ENCODE results near the gene MTOR.

DNA sequence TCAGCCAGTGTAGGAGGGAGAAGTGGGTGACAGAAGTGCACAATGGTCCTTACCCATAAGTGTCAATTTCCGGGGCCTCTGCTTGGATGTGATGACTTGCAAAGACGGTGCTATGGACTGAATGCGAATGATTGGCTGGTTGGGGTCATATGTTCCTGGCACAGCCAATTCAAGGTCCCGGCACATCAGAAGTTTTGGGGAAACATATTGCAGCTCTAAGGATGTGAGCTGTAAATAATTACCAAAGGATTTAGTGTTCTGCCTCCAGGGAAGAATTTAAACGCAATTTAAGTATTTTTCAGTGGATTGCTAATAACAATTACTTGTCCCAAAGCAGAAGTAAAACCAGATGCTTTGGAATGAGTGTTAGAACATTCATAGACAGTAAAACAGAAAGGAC, 135.8 kb downstream of the MTOR start:
- no peak for TF ChIP-seq CTCF (IDR thresholded peaks at IDR 0.05 in 8 of 11, conservative IDR thresholded peaks at IDR 0.05 in 3 of 11)
- TF ChIP-seq POLR2AphosphoS5 (IDR thresholded peaks at IDR 0.05): no peak

Data from spleen (tissue), 7 donors.